IMR-90 (cell line): Measurements from ENCODE around the gene NT5C. TPM values are rescaled to one million over a fixed set of nuclear protein-coding genes. Genes with fewer than 3 reads are reported as not detected.

Experiments
- ATAC-seq: fragments of 200-7000 bp; cut with Tn5 transposase; 2 replicates; pipeline ENCODE4 v1.9.1; 2020; ENCODE audit warnings: low read depth, mild to moderate bottlenecking, moderate library complexity
- BruUV-seq: library from RNA; stranded (reverse); fragments of 400-500 nt; replicated peaks from 2 replicates; lab custom pipeline; 2021; lab: Mats Ljungman, UMichigan
- CTCF ChIA-PET: fragments of 300-600 bp; formaldehyde crosslinking; extraction: SDS; loops from one replicate; lab custom pipeline; 2021; ENCODE audit warnings: antibody characterized with exemption; lab: Yijun Ruan, JAX
- POLR2A ChIA-PET: fragments of 300-600 bp; sonication (Branson Sonifier 250); formaldehyde crosslinking; loops from one replicate; lab custom pipeline; 2022; ENCODE audit warnings: antibody characterized with exemption; ENCODE audit not compliant: unreplicated experiment; lab: Charles Lee
- DNase-seq: peaks from one replicate; pipeline ENCODE4 v3.0.0; 2013
- H2AFZ ChIP-seq: replicated peaks from 2 replicates; pipeline ENCODE3; 2013; ENCODE audit warnings: low read length, mild to moderate bottlenecking; ENCODE audit not compliant: poor library complexity
- H2AK5ac ChIP-seq: 2 replicates; pipeline ENCODE4 v1.6.1; 2013; ENCODE audit warnings: low read depth, low read length, inconsistent platforms
- H2AK9ac ChIP-seq: replicated peaks from 2 replicates; pipeline ENCODE3; 2013; ENCODE audit warnings: mild to moderate bottlenecking, low read depth, low read length, moderate library complexity; ENCODE audit not compliant: poor library complexity
- H2BK120ac ChIP-seq: 2 replicates; pipeline ENCODE4 v1.6.1; 2013; ENCODE audit warnings: low read depth, low read length, inconsistent platforms
- H2BK15ac ChIP-seq: 3 replicates; pipeline ENCODE4 v1.6.1; 2013; ENCODE audit warnings: low read depth, low read length, inconsistent platforms
- H2BK20ac ChIP-seq: 2 replicates; pipeline ENCODE4 v1.6.1; 2013; ENCODE audit warnings: low read depth, mild to moderate bottlenecking, inconsistent platforms, low read length, moderate library complexity
- H2BK5ac ChIP-seq: 2 replicates; pipeline ENCODE4 v1.6.1; 2013; ENCODE audit warnings: mild to moderate bottlenecking, low read depth, low read length, inconsistent platforms; ENCODE audit not compliant: poor library complexity, severe bottlenecking
- H3K14ac ChIP-seq: replicated peaks from 2 replicates; pipeline ENCODE4 v1.6.1; 2013; ENCODE audit warnings: low read depth, low read length, inconsistent platforms
- H3K18ac ChIP-seq: 2 replicates; pipeline ENCODE4 v1.6.1; 2013; ENCODE audit warnings: low read depth, low read length, control low read depth
- H3K23ac ChIP-seq: 2 replicates; pipeline ENCODE4 v1.6.1; 2013; ENCODE audit warnings: low read depth, low read length, inconsistent platforms
- H3K27ac ChIP-seq: 2 replicates; pipeline ENCODE4 v1.5.1; 2013; ENCODE audit warnings: mild to moderate bottlenecking, control low read depth, low read length; ENCODE audit not compliant: insufficient read depth
- H3K27me3 ChIP-seq: 2 replicates; pipeline ENCODE4 v1.6.1; 2013; ENCODE audit warnings: low read length; ENCODE audit not compliant: control insufficient read depth, insufficient read depth
- H3K36me3 ChIP-seq: 2 replicates; pipeline ENCODE4 v1.6.1; 2013; ENCODE audit warnings: low read length, mixed read lengths; ENCODE audit not compliant: control insufficient read depth, insufficient read depth
- H3K4ac ChIP-seq: 2 replicates; pipeline ENCODE4 v1.6.1; 2013; ENCODE audit warnings: low read depth, low read length, inconsistent platforms
- H3K4me1 ChIP-seq: 2 replicates; pipeline ENCODE4 v1.6.1; 2013; ENCODE audit warnings: low read length, mixed read lengths; ENCODE audit not compliant: control insufficient read depth, insufficient read depth
- H3K4me2 ChIP-seq: 2 replicates; pipeline ENCODE4 v1.6.1; 2013; ENCODE audit warnings: low read depth, mild to moderate bottlenecking, control low read depth, low read length, moderate library complexity
- H3K4me3 ChIP-seq: 2 replicates; pipeline ENCODE4 v1.5.1; 2013; ENCODE audit warnings: low read depth, mild to moderate bottlenecking, control low read depth, low read length, moderate library complexity; ENCODE audit not compliant: insufficient read depth
- H3K56ac ChIP-seq: 2 replicates; pipeline ENCODE4 v1.6.1; 2013; ENCODE audit warnings: low read length, inconsistent platforms; ENCODE audit not compliant: insufficient read depth; ENCODE audit errors: extremely low read depth
- H3K79me1 ChIP-seq, 2 experiments: 2 replicates each; pipeline ENCODE4 v1.6.1; 2013; ENCODE audit warnings: low read length in 2 of 2, inconsistent platforms in 1 of 2, low read depth in 1 of 2
- H3K9ac ChIP-seq: 2 replicates; pipeline ENCODE4 v1.6.1; 2013; ENCODE audit warnings: low read depth, low read length, control low read depth
- H3K9me1 ChIP-seq: 2 replicates; pipeline ENCODE4 v1.6.1; 2013; ENCODE audit warnings: low read length, inconsistent platforms; ENCODE audit not compliant: insufficient read depth
- H3K9me3 ChIP-seq: 2 replicates; pipeline ENCODE4 v1.6.1; 2013; ENCODE audit warnings: low read length; ENCODE audit not compliant: control insufficient read depth, insufficient read depth
- H4K20me1 ChIP-seq: 2 replicates; pipeline ENCODE4 v1.6.1; 2013; ENCODE audit warnings: low read length, inconsistent platforms; ENCODE audit not compliant: insufficient read depth
- H4K5ac ChIP-seq: 2 replicates; pipeline ENCODE4 v1.6.1; 2013; ENCODE audit warnings: mild to moderate bottlenecking, low read depth, low read length, control low read depth
- H4K8ac ChIP-seq, 2 experiments: 2 replicates each; pipeline ENCODE4 v1.6.1; 2013; ENCODE audit warnings: low read depth in 2 of 2, low read length in 2 of 2, control low read depth in 1 of 2, inconsistent platforms in 1 of 2
- H4K91ac ChIP-seq: 2 replicates; pipeline ENCODE4 v1.6.1; 2013; ENCODE audit warnings: low read depth, low read length, inconsistent platforms; ENCODE audit not compliant: insufficient read depth
- CHD1 ChIP-seq: IDR thresholded peaks from 2 replicates; pipeline ENCODE4 v1.6.1; 2012; ENCODE audit warnings: low read depth, low read length, improper control_type of control experiment
- POLR2A ChIP-seq: IDR thresholded peaks from 2 replicates; pipeline ENCODE4 v1.6.1; 2012; ENCODE audit warnings: mild to moderate bottlenecking, low read depth, low read length
- WGBS, 2 experiments: methylation state at CpG; one replicate each; pipeline versions ENCODE4 v1.1.5 to v1.1.7; 2013; ENCODE audit warnings: missing lambda C conversion rate in 2 of 2; ENCODE audit not compliant: insufficient read length in 1 of 2; ENCODE audit errors: extremely low coverage in 2 of 2; 5-methylcytosine and 5-hydroxymethylcytosine counted together
- dilution Hi-C: fragments of 300-500 bp; cut with HindIII; formaldehyde crosslinking; loops from one replicate; pipeline ENCODE4 v1.14.3; 2018; ENCODE audit warnings: low sequenced_read_pairs; ENCODE audit not compliant: unreplicated experiment
- in situ Hi-C: fragments of 300-500 bp; cut with MboI; formaldehyde crosslinking; loops from 3 replicates; pipeline ENCODE4 v1.14.3; 2019; ENCODE audit warnings: low sequenced_read_pairs, inconsistent platforms, mixed read lengths
- intact Hi-C: fragments of 100-400 bp; cut with micrococcal nuclease; formaldehyde crosslinking; loops from 2 replicates; pipeline ENCODE4 v1.10.0; 2022
- polyA plus RNA-seq, 3 experiments: library from polyadenylated mRNA; depleted of rRNA; stranded (reverse); fragments of >200 nt; gene quantifications; 2 replicates each; pipeline ENCODE4 v1.2.3, GENCODE V29; 2012; ENCODE audit warnings: low replicate concordance in 1 of 3
- total RNA-seq: library from RNA; depleted of rRNA; stranded (reverse); fragments of >200 nt; gene quantifications from 2 replicates; pipeline ENCODE4 v1.2.3, GENCODE V29; 2012
- TF ChIP-seq, protein P1 (sequence below): fragments of 150-350 bp; IDR thresholded peaks from 2 replicates; pipeline ENCODE4 v1.6.1; 2016; ENCODE audit warnings: low read depth, mild to moderate bottlenecking, low read length, moderate library complexity, borderline replicate concordance
- TF ChIP-seq, protein P2 (sequence below): conservative IDR thresholded peaks from 2 replicates; pipeline ENCODE4 v1.5.1; 2012; ENCODE audit warnings: mild to moderate bottlenecking, low read depth, low read length, improper control_type of control experiment

NT5C gene
- total and polyA plus RNA-seq, 2 of the 4 experiments (the other 2 are of a cell fraction): 24.0 to 44.6 TPM

DNA sequence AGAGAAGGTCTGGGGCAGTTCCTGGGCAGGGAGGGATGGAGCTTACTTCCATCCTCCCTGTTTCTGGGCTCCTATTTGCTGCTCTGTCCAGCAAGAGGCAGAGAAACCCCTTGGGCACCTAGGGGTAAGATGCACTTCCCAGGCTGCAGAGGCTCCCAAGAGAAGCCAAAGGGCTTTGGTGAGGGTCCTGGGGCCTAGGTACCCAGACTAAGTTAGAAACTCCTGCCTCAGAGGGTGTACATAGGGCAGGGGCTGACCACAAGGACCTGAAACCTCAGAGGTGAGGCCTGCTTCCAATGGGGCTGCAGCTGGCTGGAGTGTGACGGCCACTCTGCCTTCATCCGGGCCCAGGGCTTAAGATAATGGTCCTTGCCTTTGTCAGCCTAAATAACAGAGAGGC, 23.3 kb downstream of the NT5C start:
- Histone ChIP-seq H2BK15ac (no peak overlapping the region), H3K18ac (no peak overlapping the region), H3K9me3 (no peaks in the 10 kb centered on the region), H4K91ac (no peak overlapping the region), H2AK9ac (no peak overlapping the region), H3K27me3 (peaks cover 2% of the 10 kb centered on the region; the same call in 1 of the 2 replicates), H2BK5ac (no peak overlapping the region), H4K8ac (no peak overlapping the region), H3K79me1 (peaks cover 17 to 24% of the 10 kb centered on the region in 2 experiments), H3K23ac (no peak overlapping the region), H2BK20ac (no peak overlapping the region), H3K27ac (no peak overlapping the region), H2BK120ac (no peak overlapping the region), H3K4me1 (0 out of 2 replicates have a peak, but pooled peaks cover 4% of the 10 kb centered on the region), H3K56ac (no peak overlapping the region), H4K20me1 (no peaks in the 10 kb centered on the region), H3K4ac (no peak overlapping the region), H3K9ac (no peak overlapping the region), H3K9me1 (0 out of 2 replicates have a peak, but pooled peaks cover 5% of the 10 kb centered on the region), H3K36me3 (peaks cover 2% of the 10 kb centered on the region; the same call in 1 of the 2 replicates), H4K5ac (no peak overlapping the region), H3K14ac (no peak overlapping the region), H2AFZ (no peak overlapping the region), H3K4me2 (no peak overlapping the region), H2AK5ac (no peak overlapping the region), H3K4me3 (no peak overlapping the region)
- in situ Hi-C loops (no loop called here), dilution Hi-C loops (no loop called here), intact Hi-C loops (loop anchor here (5.0 kb wide), 1 partner anchor 36 kb away; no protein-coding TSS in a partner anchor)
- BruUV-seq: no TSS peak
- CTCF ChIA-PET: interaction anchor here (1.0 kb wide), 1 partner anchor 47 kb away, joined by 3 read pairs; no protein-coding TSS in a partner anchor
- DNase-seq: no peak
- TF ChIP-seq, protein P1, sequence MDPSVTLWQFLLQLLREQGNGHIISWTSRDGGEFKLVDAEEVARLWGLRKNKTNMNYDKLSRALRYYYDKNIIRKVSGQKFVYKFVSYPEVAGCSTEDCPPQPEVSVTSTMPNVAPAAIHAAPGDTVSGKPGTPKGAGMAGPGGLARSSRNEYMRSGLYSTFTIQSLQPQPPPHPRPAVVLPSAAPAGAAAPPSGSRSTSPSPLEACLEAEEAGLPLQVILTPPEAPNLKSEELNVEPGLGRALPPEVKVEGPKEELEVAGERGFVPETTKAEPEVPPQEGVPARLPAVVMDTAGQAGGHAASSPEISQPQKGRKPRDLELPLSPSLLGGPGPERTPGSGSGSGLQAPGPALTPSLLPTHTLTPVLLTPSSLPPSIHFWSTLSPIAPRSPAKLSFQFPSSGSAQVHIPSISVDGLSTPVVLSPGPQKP: no peak
- TF ChIP-seq CHD1 (no peak), POLR2A (no peak)
- TF ChIP-seq, protein P2, sequence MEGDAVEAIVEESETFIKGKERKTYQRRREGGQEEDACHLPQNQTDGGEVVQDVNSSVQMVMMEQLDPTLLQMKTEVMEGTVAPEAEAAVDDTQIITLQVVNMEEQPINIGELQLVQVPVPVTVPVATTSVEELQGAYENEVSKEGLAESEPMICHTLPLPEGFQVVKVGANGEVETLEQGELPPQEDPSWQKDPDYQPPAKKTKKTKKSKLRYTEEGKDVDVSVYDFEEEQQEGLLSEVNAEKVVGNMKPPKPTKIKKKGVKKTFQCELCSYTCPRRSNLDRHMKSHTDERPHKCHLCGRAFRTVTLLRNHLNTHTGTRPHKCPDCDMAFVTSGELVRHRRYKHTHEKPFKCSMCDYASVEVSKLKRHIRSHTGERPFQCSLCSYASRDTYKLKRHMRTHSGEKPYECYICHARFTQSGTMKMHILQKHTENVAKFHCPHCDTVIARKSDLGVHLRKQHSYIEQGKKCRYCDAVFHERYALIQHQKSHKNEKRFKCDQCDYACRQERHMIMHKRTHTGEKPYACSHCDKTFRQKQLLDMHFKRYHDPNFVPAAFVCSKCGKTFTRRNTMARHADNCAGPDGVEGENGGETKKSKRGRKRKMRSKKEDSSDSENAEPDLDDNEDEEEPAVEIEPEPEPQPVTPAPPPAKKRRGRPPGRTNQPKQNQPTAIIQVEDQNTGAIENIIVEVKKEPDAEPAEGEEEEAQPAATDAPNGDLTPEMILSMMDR: no peak
- no peak for ATAC-seq
- 83% methylated on average over 1 of the region's 2 CpGs; no CpG with 5 or more reads in 1 of the 2 experiments for WGBS, 2 experiments
- POLR2A ChIA-PET: no interaction called here
